Effector memory CD8-positive, alpha-beta T cell (primary cell): ENCODE measurements around the gene PTCSC3.

Source experiments
- ATAC-seq: fragments of 150-1000 bp; cut with Tn5 transposase; replicated peaks from 2 replicates; pipeline ENCODE4 v1.10.0; 2021; ENCODE audit warnings: mild to moderate bottlenecking, moderate library complexity
- DNase-seq, 3 experiments: peaks; one replicate each; pipeline ENCODE4 v3.0.0; 2021
- H3K27ac Mint-ChIP-seq, 2 donors: one replicate each; pipeline ENCODE4 v1.8.0; 2022; ENCODE audit warnings: mild to moderate bottlenecking in 2 of 2, mixed read lengths in 2 of 2, moderate library complexity in 2 of 2
- H3K27me3 Mint-ChIP-seq, 2 donors: one replicate each; pipeline ENCODE4 v1.8.0; 2022; ENCODE audit warnings: mixed read lengths in 2 of 2
- H3K36me3 Mint-ChIP-seq: one replicate; pipeline ENCODE4 v1.8.0; 2022; ENCODE audit warnings: mild to moderate bottlenecking, moderate library complexity, mixed read lengths; ENCODE audit not compliant: insufficient read depth
- H3K4me1 Mint-ChIP-seq, 2 donors: one replicate each; pipeline ENCODE4 v1.8.0; 2022; ENCODE audit warnings: low read depth in 2 of 2, mixed read lengths in 2 of 2
- H3K4me3 Mint-ChIP-seq, 2 donors: one replicate each; pipeline ENCODE4 v1.8.0; 2022; ENCODE audit warnings: mild to moderate bottlenecking in 2 of 2, mixed read lengths in 2 of 2, moderate library complexity in 2 of 2
- H3K9me3 Mint-ChIP-seq, 2 donors: one replicate each; pipeline ENCODE4 v1.8.0; 2022; ENCODE audit warnings: mixed read lengths in 2 of 2
- total RNA-seq, 9 experiments: gene quantifications; one replicate each; lab custom pipeline; 2026; lab: John Stamatoyannopoulos, UW

PTCSC3 gene
- total RNA-seq = 0 to 0.13 (median 0) reads per million in 9 experiments

GRCh38 chr14:36176524-36176923, at the start of gene PTCSC3:
Gene PTCSC3 (minus strand): TSS chr14:36176722.
- Mint-ChIP-seq H3K4me1 (no peaks in the 10 kb centered on the region), H3K36me3 (no peaks in the 10 kb centered on the region), H3K27ac (no peak within 1 kb of the TSS), H3K4me3 (no peak within 1 kb of the TSS), H3K9me3 (peaks cover 3 to 8% of the 10 kb centered on the region in 2 donors), H3K27me3 (peaks cover 0 to 8% of the 10 kb centered on the region in 2 donors)
- DNase-seq (no peak), ATAC-seq (no peak)

DNA sequence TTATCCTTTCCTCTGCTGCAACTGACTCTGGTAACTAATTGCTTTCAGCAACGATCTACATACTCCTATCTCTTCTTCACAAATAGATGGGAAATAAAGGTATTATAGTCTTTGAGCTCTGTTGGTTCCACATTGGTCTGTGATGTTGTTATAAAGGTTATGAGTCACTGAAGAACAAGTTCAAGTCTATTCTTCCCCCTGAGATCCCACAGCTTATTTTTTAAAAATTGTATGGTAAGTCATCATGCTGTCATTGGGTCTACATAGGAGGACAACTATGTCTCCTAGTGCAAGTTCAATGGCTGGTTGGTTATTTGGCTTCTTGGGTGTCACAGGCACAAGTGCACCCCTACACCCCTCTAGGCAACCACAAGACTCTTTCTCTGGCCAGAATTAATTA, 49.6 kb upstream of the PTCSC3 start:
- Mint-ChIP-seq H3K36me3 (no peaks in the 10 kb centered on the region), H3K4me3 (no peak overlapping the region), H3K4me1 (no peaks in the 10 kb centered on the region), H3K27me3 (no peaks in the 10 kb centered on the region), H3K9me3 (peaks cover 0 to 1% of the 10 kb centered on the region in 2 donors), H3K27ac (no peak overlapping the region)
- DNase-seq (no peak), ATAC-seq (no peak)

DNA sequence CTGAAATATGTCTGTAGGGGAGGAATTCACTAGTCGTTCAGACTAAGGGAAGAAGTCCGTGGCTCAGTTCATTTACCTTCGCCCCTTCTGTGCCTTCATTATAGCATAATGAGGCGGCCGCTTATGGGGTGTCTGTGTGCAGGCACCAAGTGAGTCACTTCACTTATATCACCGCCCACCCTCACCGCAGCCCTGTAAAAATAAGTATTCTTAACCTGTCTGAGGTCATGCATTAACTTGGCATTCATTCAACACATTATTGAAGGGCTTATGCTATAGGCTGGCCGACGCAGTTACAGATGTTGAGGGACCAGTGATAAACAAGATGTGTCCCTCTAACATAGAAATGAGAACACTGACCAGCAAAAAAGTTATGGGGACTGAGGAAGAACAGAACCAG, 47.7 kb upstream of the PTCSC3 start:
- ATAC-seq (no peak), DNase-seq (no peak)
- no peak overlapping the region for H3K27ac Mint-ChIP-seq
- H3K4me3 Mint-ChIP-seq = no peak overlapping the region
- H3K27me3 Mint-ChIP-seq = no peaks in the 10 kb centered on the region
- H3K9me3 Mint-ChIP-seq = peaks cover 0 to 4% of the 10 kb centered on the region in 2 donors
- no peaks in the 10 kb centered on the region for H3K36me3 Mint-ChIP-seq
- no peaks in the 10 kb centered on the region for H3K4me1 Mint-ChIP-seq

DNA sequence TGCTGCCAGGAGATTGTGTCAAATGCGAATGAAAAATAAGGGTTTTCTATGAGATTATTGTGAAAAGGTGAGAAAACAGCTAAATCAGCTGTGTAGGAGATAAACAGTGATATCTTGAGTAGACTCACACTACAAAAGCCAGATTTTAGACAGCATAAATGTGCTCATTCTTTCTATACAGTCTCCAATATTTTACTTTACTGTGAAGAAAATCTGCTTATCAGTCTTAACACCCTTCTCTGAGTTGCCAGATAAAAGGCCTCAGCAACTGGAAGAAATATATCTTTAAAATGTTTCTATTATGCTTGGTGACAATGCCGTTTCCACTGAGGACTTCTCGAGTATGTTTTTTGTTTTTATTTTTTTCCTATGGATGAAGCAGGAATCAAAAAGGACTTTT, 47.0 kb upstream of the PTCSC3 start:
- no peak for ATAC-seq
- H3K4me1 Mint-ChIP-seq = no peaks in the 10 kb centered on the region
- no peak overlapping the region for H3K4me3 Mint-ChIP-seq
- no peaks in the 10 kb centered on the region for H3K27me3 Mint-ChIP-seq
- peaks cover 0 to 4% of the 10 kb centered on the region in 2 donors for H3K9me3 Mint-ChIP-seq
- H3K36me3 Mint-ChIP-seq = no peaks in the 10 kb centered on the region
- no peak for DNase-seq
- H3K27ac Mint-ChIP-seq = no peak overlapping the region

- Mint-ChIP-seq H3K27me3 (no peaks in the 10 kb centered on the region), H3K9me3 (peaks cover 0 to 4% of the 10 kb centered on the region in 2 donors), H3K4me1 (no peaks in the 10 kb centered on the region), H3K36me3 (no peaks in the 10 kb centered on the region), H3K4me3 (no peak overlapping the region), H3K27ac (no peak overlapping the region)
- no peak for ATAC-seq
- DNase-seq = no peak
These were observed 46.5 kb upstream of the PTCSC3 start for GRCh38 chr14:36222952-36223468.

GRCh38 chr14:36222337-36222736, 45.8 kb upstream of the PTCSC3 start:
- Mint-ChIP-seq H3K36me3 (no peaks in the 10 kb centered on the region), H3K27me3 (peaks cover 4% of the 10 kb centered on the region in 2 donors), H3K4me1 (no peaks in the 10 kb centered on the region), H3K4me3 (no peak overlapping the region), H3K9me3 (peaks cover 0 to 4% of the 10 kb centered on the region in 2 donors), H3K27ac (no peak overlapping the region)
- ATAC-seq = no peak
- no peak for DNase-seq

DNA sequence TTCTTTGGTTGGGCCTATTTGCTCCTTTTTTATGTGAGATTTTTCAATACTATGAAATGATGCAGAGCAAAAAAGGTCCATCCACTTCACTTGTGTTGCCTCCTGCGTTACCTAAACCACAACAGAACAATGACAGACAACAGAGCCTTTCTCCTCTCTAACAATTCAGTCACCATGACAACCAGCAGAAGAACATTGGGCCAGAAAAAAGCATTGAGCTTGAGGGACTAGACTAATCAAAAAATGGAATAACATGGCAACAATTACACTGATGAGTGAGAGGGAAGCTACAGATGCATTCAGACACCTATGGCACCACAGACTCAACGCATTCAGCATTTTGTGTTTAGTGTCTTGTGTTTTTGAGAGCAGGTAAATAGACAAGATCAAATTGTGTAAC, 44.6 kb upstream of the PTCSC3 start:
- ATAC-seq = no peak

GRCh38 chr14:36217732-36218131, 41.2 kb upstream of the PTCSC3 start:
- Mint-ChIP-seq H3K4me3 (no peak overlapping the region), H3K9me3 (peaks cover 0 to 5% of the 10 kb centered on the region in 2 donors), H3K27ac (no peak overlapping the region), H3K36me3 (no peaks in the 10 kb centered on the region), H3K4me1 (no peaks in the 10 kb centered on the region), H3K27me3 (peaks cover 22 to 26% of the 10 kb centered on the region in 2 donors)
- no peak for DNase-seq
- ATAC-seq = no peak

More for the DNA sequence above, 44.6 kb upstream of the PTCSC3 start:
- Mint-ChIP-seq H3K27me3 (peaks cover 10 to 12% of the 10 kb centered on the region in 2 donors), H3K36me3 (no peaks in the 10 kb centered on the region), H3K4me3 (no peak overlapping the region), H3K9me3 (peaks cover 0 to 5% of the 10 kb centered on the region in 2 donors), H3K27ac (no peak overlapping the region), H3K4me1 (no peaks in the 10 kb centered on the region)
- DNase-seq = no peak

- no peak overlapping the region for H3K27ac Mint-ChIP-seq
- peaks cover 22 to 26% of the 10 kb centered on the region in 2 donors for H3K27me3 Mint-ChIP-seq
- no peaks in the 10 kb centered on the region for H3K36me3 Mint-ChIP-seq
These were observed 40.5 kb upstream of the PTCSC3 start for GRCh38 chr14:36217027-36217426.

GRCh38 chr14:36215217-36215598, 38.7 kb upstream of the PTCSC3 start:
- Mint-ChIP-seq H3K27me3 (peaks cover 22 to 26% of the 10 kb centered on the region in 2 donors), H3K9me3 (peaks cover 0 to 2% of the 10 kb centered on the region in 2 donors), H3K4me1 (no peaks in the 10 kb centered on the region), H3K36me3 (no peaks in the 10 kb centered on the region), H3K4me3 (no peak overlapping the region), H3K27ac (no peak overlapping the region)
- no peak for ATAC-seq
- no peak for DNase-seq

More at GRCh38 chr14:36217027-36217426, 40.5 kb upstream of the PTCSC3 start:
- Mint-ChIP-seq H3K4me1 (no peaks in the 10 kb centered on the region), H3K4me3 (no peak overlapping the region), H3K9me3 (peaks cover 0 to 5% of the 10 kb centered on the region in 2 donors)
- DNase-seq (no peak), ATAC-seq (no peak)

DNA sequence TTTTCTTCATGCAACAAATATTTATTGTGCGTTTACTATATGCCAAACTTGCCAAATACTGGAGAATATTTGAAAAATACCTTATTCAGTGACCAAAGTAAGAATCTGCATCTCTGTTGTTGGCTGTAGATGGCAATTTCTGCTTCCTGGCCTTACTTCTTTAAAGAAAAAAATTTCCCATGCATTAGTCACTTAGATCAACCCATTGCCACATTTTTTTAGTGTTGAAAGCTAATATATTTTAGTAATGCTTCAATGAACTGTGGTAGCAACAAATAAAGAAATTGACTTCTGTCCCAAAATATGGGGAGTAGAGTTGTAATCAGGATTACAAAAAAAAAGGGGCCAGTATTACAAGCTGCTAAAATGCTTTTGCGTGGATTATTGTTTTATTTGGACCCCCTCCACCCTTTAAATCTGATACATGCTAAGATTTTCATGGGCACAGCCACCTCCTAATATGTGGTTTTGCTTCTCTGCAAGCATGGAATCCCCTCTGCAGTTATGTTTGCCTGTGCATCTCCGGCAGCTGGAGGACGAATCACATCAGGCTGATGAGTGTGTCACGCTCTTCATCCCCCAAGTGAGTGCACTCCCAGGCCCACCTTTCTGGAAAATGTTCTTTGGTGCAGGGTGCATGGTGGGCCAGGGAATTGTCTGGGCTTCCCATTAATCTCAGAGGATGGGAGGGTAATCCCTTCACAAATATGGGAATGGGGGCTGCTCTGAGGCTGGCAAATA, 38.1 kb upstream of the PTCSC3 start:
- no peak for DNase-seq
- Mint-ChIP-seq H3K9me3 (peaks cover 0 to 2% of the 10 kb centered on the region in 2 donors), H3K4me1 (no peaks in the 10 kb centered on the region), H3K4me3 (no peak overlapping the region), H3K27me3 (peaks cover 22 to 26% of the 10 kb centered on the region in 2 donors), H3K27ac (no peak overlapping the region), H3K36me3 (no peaks in the 10 kb centered on the region)
- no peak for ATAC-seq

- H3K9me3 Mint-ChIP-seq = peaks cover 0 to 2% of the 10 kb centered on the region in 2 donors
- DNase-seq = no peak
- H3K27me3 Mint-ChIP-seq = peaks cover 22 to 26% of the 10 kb centered on the region in 2 donors
- no peak overlapping the region for H3K27ac Mint-ChIP-seq
- ATAC-seq = no peak
- no peak overlapping the region for H3K4me3 Mint-ChIP-seq
- H3K4me1 Mint-ChIP-seq = no peaks in the 10 kb centered on the region
- H3K36me3 Mint-ChIP-seq = no peaks in the 10 kb centered on the region
These were observed 36.5 kb upstream of the PTCSC3 start for GRCh38 chr14:36212987-36213386.

DNA sequence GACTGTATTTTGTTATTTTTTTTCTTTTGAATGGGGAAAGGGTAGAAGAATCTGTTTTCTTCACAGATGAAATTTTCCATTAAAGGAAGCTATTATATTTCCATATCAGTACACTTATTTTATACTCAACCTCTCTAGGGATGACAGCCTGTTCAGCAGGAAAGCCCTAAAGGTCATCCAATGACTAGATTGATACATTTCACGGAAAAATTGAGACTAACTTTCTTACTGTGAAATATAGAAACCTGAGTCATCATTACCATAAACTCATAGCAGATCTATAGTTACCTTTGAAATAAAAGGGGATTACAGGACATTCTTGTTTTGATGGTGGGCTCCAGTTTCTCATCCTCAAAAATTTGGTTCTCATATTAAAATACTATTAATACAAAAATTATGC, 36.1 kb upstream of the PTCSC3 start:
- no peak for ATAC-seq
- DNase-seq = no peak
- H3K27me3 Mint-ChIP-seq = peaks cover 21 to 25% of the 10 kb centered on the region in 2 donors
- no peaks in the 10 kb centered on the region for H3K4me1 Mint-ChIP-seq
- H3K9me3 Mint-ChIP-seq = peaks cover 0 to 2% of the 10 kb centered on the region in 2 donors
- H3K36me3 Mint-ChIP-seq = no peaks in the 10 kb centered on the region
- no peak overlapping the region for H3K4me3 Mint-ChIP-seq
- H3K27ac Mint-ChIP-seq = no peak overlapping the region

- Mint-ChIP-seq H3K36me3 (no peaks in the 10 kb centered on the region), H3K9me3 (no peaks in the 10 kb centered on the region), H3K27me3 (peaks cover 4 to 6% of the 10 kb centered on the region in 2 donors), H3K4me3 (no peak overlapping the region), H3K4me1 (no peaks in the 10 kb centered on the region), H3K27ac (no peak overlapping the region)
- ATAC-seq (no peak), DNase-seq (no peak)
These were observed 32.3 kb upstream of the PTCSC3 start for GRCh38 chr14:36208690-36209278.
